ENCODE data around the gene PRRX2.
"Not testable (repeated sequence)": the region's sequence is repeated elsewhere in the genome, so short reads cannot be mapped to it uniquely, and the experiment has no call there.

PRRX2 gene

DNA sequence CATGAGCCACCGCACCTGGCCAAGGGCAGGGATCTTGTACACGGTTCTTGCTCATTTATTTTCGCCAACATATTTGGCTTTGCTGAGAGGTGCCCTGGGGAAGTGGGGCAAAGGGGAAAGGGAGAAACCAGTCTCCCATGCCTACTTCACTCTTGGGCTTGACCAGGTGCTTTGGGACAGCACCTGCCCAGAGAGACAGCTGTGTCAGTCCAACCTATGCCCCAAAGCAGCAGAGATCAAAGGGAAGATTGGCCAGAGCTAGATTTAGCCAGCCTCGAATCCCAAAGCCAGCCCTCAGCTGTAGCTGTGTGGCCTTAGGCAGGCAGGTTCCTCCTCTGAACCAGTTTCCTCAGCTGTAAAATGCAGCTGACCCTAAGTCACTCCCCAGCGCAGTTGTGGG, 89.7 kb downstream of the PRRX2 start:
- H3K4me3 ChIP-seq (ENCODE audit: low read depth, low read length) = no peak overlapping the region
- TF ChIP-seq CTCF (IDR thresholded peaks at IDR 0.05; ENCODE audit: insufficient read depth, low read depth, low read length, missing control alignments) = no peak
- DNase-seq (ENCODE audit: low read depth) = no peak

- TF ChIP-seq CTCF (IDR thresholded peaks at IDR 0.05; ENCODE audit: insufficient read depth, low read depth, low read length, missing control alignments) = no peak
- no peak for DNase-seq (ENCODE audit: low read depth)
- no peak overlapping the region for H3K4me3 ChIP-seq (ENCODE audit: low read depth, low read length)
Observed at GRCh38 chr9:129756191-129756590, 90.7 kb downstream of the PRRX2 start.

DNA sequence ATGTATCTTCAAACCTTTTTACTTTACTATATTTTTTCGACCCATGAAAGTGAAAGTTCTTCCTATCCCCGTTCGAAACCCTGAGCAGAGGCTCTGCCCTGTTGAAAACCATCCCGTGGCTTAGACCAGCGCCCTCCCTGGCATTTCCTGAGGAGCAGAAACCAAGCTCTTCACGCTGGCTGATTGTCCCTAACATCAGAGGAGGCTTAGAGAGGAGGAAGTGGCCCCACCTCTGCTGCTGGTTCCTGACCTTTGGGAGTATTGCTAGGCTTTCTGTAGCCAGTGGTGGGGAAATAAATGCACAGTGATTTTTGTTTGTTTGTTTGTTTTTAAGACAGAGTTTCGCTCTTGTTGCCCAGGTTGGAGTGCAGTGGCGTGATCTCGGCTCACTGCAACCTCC, 91.6 kb downstream of the PRRX2 start:
- TF ChIP-seq CTCF (IDR thresholded peaks at IDR 0.05; ENCODE audit: insufficient read depth, low read depth, low read length, missing control alignments) = no peak
- peak; percentile 33 for DNase-seq (ENCODE audit: low read depth)
- H3K4me3 ChIP-seq (ENCODE audit: low read depth, low read length) = no peak overlapping the region

- TF ChIP-seq CTCF (IDR thresholded peaks at IDR 0.05; ENCODE audit: insufficient read depth, low read depth, low read length, missing control alignments) = no peak
- H3K4me3 ChIP-seq (ENCODE audit: low read depth, low read length) = no peak overlapping the region
- no peak for DNase-seq (ENCODE audit: low read depth)
Observed at GRCh38 chr9:129759319-129759718, 93.9 kb downstream of the PRRX2 start.

GRCh38 chr9:129759804-129760502, 94.5 kb downstream of the PRRX2 start:
- no peak overlapping the region for H3K4me3 ChIP-seq (ENCODE audit: low read depth, low read length)
- no peak for DNase-seq (ENCODE audit: low read depth)
- no peak for TF ChIP-seq CTCF (IDR thresholded peaks at IDR 0.05; ENCODE audit: insufficient read depth, low read depth, low read length, missing control alignments)

DNA sequence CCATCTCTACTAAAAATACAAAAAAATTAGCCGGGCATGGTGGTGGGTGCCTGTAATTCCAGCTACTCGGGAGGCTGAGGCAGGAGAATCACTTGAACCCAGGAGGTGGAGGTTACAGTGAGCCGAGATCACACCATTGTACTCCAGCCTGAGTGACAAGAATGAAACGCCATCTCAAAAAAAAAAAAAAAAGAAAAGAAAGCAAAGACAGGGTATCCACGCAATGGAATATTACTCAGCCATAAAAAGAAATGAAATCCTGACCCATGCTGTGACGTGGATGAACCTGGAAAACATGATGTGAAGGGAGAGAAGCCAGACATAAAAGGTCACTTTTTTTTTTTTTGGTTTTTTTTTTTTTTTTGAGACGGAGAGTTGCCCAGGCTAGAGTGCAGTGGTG, 95.3 kb downstream of the PRRX2 start:
- H3K4me3 ChIP-seq (ENCODE audit: low read depth, low read length) = not testable (repeated sequence)

GRCh38 chr9:129761293-129761900, 96.0 kb downstream of the PRRX2 start:
- no peak for DNase-seq (ENCODE audit: low read depth)
- no peak overlapping the region for H3K4me3 ChIP-seq (ENCODE audit: low read depth, low read length)
- TF ChIP-seq CTCF (IDR thresholded peaks at IDR 0.05; ENCODE audit: insufficient read depth, low read depth, low read length, missing control alignments) = no peak

More for the DNA sequence above, 95.3 kb downstream of the PRRX2 start:
- not testable (repeated sequence) for DNase-seq (ENCODE audit: low read depth)
